ENCODE measurements around the gene DEF6. TPM values are rescaled to one million over a fixed set of nuclear protein-coding genes. Genes with fewer than 3 reads are reported as not detected.
A peak's percentile ranks its signal among the peaks of the same experiment; 100 is the strongest.

DEF6 gene
- polyA plus RNA-seq, 1 of the 3 experiments (the other 2 are of a cell fraction) = 0.13 TPM

DNA sequence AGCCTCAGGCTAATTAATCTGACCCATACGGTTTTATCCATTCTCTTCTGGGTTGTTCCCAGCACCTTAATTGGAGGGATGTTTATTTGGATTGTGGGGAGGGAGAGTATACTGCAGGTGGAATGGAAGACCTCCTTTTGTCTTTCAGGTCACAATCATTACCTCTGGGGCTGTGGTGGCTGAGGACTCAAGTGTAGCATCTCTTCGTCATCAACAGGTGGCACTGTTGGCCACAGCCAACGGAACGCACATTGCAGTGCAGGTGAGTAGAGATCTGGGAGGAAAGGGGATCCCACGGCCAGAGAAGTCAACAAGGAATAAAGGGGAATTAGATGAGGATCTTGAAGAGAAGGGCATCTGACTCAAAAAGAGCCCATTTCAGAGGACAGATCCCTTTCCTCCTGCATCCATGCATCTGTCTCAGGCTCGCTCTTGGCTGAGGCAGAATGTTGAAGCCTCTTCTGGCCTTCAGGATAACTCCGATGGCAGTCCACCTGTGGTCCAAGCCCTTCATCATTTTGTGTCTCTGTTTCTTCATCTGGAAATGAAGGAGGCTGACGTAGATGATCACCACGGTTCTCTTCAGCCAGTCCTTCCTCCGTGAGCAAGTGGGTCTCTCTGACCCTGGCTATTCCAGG, 3.2 kb upstream of the DEF6 start:
- DNase-seq = peak; percentile 86
- H3K9ac ChIP-seq = no peak overlapping the region
- WGBS (ENCODE audit: low lambda C conversion rate) = 64% methylated on average over 10 of the region's 10 CpGs
- H3K4me2 ChIP-seq = no peak overlapping the region
- H3K36me3 ChIP-seq (replicated peaks in 1 of 2; ENCODE audit: control insufficient read depth in 1 of 2, insufficient read depth in 2 of 2, low read length in 1 of 2) = peaks cover 16 to 58% of the 10 kb centered on the region in 2 experiments
- ChIA-PET CTCF (interaction anchor here (0.8 to 7.2 kb wide), 25 partner anchors 8 to 177 kb away, joined by 3 to 61 read pairs (median 7); partner anchors contain the start of genes FANCE, PPARD and RPL10A), POLR2A (no interaction called here)
- peaks cover 0 to 4% of the 10 kb centered on the region in 2 experiments; a peak in 1 of 4 replicates for H3K4me1 ChIP-seq (ENCODE audit: control insufficient read depth in 1 of 2, insufficient read depth in 2 of 2, low read depth in 1 of 2, low read length in 1 of 2)
- no peak overlapping the region for H3K27ac ChIP-seq (ENCODE audit: low read depth in 2 of 2, low read length in 1 of 2)
- no peak overlapping the region for H2AFZ ChIP-seq (ENCODE audit: low read depth)
- no peak overlapping the region; a peak in 1 of 4 replicates for H3K4me3 ChIP-seq (ENCODE audit: low read depth in 2 of 2, low read length in 1 of 2)
- H3K79me2 ChIP-seq (ENCODE audit: insufficient read depth) = no peaks in the 10 kb centered on the region
- H3K9me2 ChIP-seq = no peaks in the 10 kb centered on the region
- no peaks in the 10 kb centered on the region for H3F3A ChIP-seq (replicated peaks; ENCODE audit: insufficient read depth)
- H4K20me1 ChIP-seq (ENCODE audit: insufficient read depth) = no peaks in the 10 kb centered on the region
- TF ChIP-seq EZH2phosphoT487 (IDR thresholded peaks at IDR 0.05; ENCODE audit: borderline replicate concordance, low read depth) (no peak), MEF2A (IDR thresholded peaks at IDR 0.05; ENCODE audit: borderline replicate concordance, low read depth) (no peak), CHD2 (IDR thresholded peaks at IDR 0.05; ENCODE audit: low read length, partially characterized antibody) (no peak), SMC3 (IDR thresholded peaks at IDR 0.05; ENCODE audit: low read depth, low read length) (peak; percentile 74), RCOR1 (IDR thresholded peaks at IDR 0.05; ENCODE audit: low read length) (no peak), FOXM1 (IDR thresholded peaks at IDR 0.05; ENCODE audit: low read depth) (no peak), EP300 (IDR thresholded peaks at IDR 0.05; ENCODE audit: borderline replicate concordance in 1 of 2, low read depth in 1 of 2, low read length in 1 of 2) (no peak), RAD21 (IDR thresholded peaks at IDR 0.05; ENCODE audit: low read length) (peak; percentile 85), SIN3A (IDR thresholded peaks at IDR 0.05; ENCODE audit: borderline replicate concordance, low read depth, low read length) (no peak), RXRA (IDR thresholded peaks at IDR 0.05; ENCODE audit: borderline replicate concordance, low read depth) (no peak), TCF12 (IDR thresholded peaks at IDR 0.05) (no peak), FOSL2 (IDR thresholded peaks at IDR 0.05; ENCODE audit: borderline replicate concordance, low read depth) (no peak), MXI1 (IDR thresholded peaks at IDR 0.05; ENCODE audit: low read depth, low read length) (no peak; the same call in 1 of the 2 replicates), FOXJ3 (CRISPR knock-in tag; IDR thresholded peaks at IDR 0.05) (no peak)
- TF ChIP-seq, protein P1, sequence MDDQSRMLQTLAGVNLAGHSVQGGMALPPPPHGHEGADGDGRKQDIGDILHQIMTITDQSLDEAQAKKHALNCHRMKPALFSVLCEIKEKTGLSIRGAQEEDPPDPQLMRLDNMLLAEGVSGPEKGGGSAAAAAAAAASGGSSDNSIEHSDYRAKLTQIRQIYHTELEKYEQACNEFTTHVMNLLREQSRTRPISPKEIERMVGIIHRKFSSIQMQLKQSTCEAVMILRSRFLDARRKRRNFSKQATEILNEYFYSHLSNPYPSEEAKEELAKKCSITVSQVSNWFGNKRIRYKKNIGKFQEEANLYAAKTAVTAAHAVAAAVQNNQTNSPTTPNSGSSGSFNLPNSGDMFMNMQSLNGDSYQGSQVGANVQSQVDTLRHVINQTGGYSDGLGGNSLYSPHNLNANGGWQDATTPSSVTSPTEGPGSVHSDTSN (IDR thresholded peaks at IDR 0.05) = no peak
- TF ChIP-seq, protein P2, sequence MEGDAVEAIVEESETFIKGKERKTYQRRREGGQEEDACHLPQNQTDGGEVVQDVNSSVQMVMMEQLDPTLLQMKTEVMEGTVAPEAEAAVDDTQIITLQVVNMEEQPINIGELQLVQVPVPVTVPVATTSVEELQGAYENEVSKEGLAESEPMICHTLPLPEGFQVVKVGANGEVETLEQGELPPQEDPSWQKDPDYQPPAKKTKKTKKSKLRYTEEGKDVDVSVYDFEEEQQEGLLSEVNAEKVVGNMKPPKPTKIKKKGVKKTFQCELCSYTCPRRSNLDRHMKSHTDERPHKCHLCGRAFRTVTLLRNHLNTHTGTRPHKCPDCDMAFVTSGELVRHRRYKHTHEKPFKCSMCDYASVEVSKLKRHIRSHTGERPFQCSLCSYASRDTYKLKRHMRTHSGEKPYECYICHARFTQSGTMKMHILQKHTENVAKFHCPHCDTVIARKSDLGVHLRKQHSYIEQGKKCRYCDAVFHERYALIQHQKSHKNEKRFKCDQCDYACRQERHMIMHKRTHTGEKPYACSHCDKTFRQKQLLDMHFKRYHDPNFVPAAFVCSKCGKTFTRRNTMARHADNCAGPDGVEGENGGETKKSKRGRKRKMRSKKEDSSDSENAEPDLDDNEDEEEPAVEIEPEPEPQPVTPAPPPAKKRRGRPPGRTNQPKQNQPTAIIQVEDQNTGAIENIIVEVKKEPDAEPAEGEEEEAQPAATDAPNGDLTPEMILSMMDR (IDR thresholded peaks at IDR 0.05) = peak; percentile 72
- H3K27me3 ChIP-seq (ENCODE audit: insufficient read depth) = no peaks in the 10 kb centered on the region
- no peaks in the 10 kb centered on the region for H3K9me3 ChIP-seq
